ENCODE data around the gene FAM200B. TPM values are rescaled to one million over a fixed set of nuclear protein-coding genes. Genes with fewer than 3 reads are reported as not detected.

The FAM200B gene
- total RNA-seq, 1 donor from 2014 or later = 35.3 TPM

- DNase-seq = no peak
Measured at GRCh38 chr4:15670576-15670975, 11.1 kb upstream of the FAM200B start.

GRCh38 chr4:15672101-15672500 lies 9.5 kb upstream of the FAM200B start:
- DNase-seq (no peak), ATAC-seq (no peak)
- Histone ChIP-seq H3K36me3 (no peaks in the 10 kb centered on the region), H3K4me1 (no peaks in the 10 kb centered on the region), H3K4me3 (no peak overlapping the region), H3K27me3 (ENCODE audit: low read depth) (no peaks in the 10 kb centered on the region), H3K27ac (no peak overlapping the region), H3K9me3 (no peaks in the 10 kb centered on the region)
- TF ChIP-seq CTCF (IDR thresholded peaks at IDR 0.05) = no peak
- intact Hi-C loops (cut with DNase I) = no loop called here

More at GRCh38 chr4:15670576-15670975, 11.1 kb upstream of the FAM200B start:
- intact Hi-C loops (cut with DNase I) = no loop called here
- Histone ChIP-seq H3K4me3 (no peak overlapping the region), H3K4me1 (peaks cover 11% of the 10 kb centered on the region), H3K36me3 (no peaks in the 10 kb centered on the region), H3K27me3 (ENCODE audit: low read depth) (no peaks in the 10 kb centered on the region), H3K9me3 (no peaks in the 10 kb centered on the region), H3K27ac (no peak overlapping the region)
- no peak for ATAC-seq
- TF ChIP-seq CTCF (IDR thresholded peaks at IDR 0.05) = no peak

- Histone ChIP-seq H3K27ac (no peak overlapping the region), H3K27me3 (ENCODE audit: low read depth) (no peaks in the 10 kb centered on the region), H3K4me3 (no peak overlapping the region), H3K9me3 (no peaks in the 10 kb centered on the region), H3K36me3 (no peaks in the 10 kb centered on the region), H3K4me1 (no peaks in the 10 kb centered on the region)
- no peak for DNase-seq
- intact Hi-C loops (cut with DNase I) = no loop called here
- TF ChIP-seq CTCF (IDR thresholded peaks at IDR 0.05) = no peak
- ATAC-seq = no peak
Measured at GRCh38 chr4:15673337-15673736, 8.3 kb upstream of the FAM200B start.

GRCh38 chr4:15674046-15674445 lies 7.6 kb upstream of the FAM200B start:
- no peak overlapping the region for H3K4me3 ChIP-seq
- no peaks in the 10 kb centered on the region for H3K9me3 ChIP-seq
- DNase-seq (no peak), ATAC-seq (no peak)
- TF ChIP-seq CTCF (IDR thresholded peaks at IDR 0.05) = no peak
- intact Hi-C loops (cut with DNase I) = no loop called here
- no peaks in the 10 kb centered on the region for H3K27me3 ChIP-seq (ENCODE audit: low read depth)
- H3K27ac ChIP-seq = no peak overlapping the region
- H3K36me3 ChIP-seq = no peaks in the 10 kb centered on the region
- H3K4me1 ChIP-seq = no peaks in the 10 kb centered on the region

- ATAC-seq (no peak), DNase-seq (no peak)
- Histone ChIP-seq H3K9me3 (no peaks in the 10 kb centered on the region), H3K27ac (no peak overlapping the region), H3K27me3 (ENCODE audit: low read depth) (no peaks in the 10 kb centered on the region), H3K4me3 (no peak overlapping the region), H3K4me1 (no peaks in the 10 kb centered on the region), H3K36me3 (no peaks in the 10 kb centered on the region)
- intact Hi-C loops (cut with DNase I) = no loop called here
- no peak for TF ChIP-seq CTCF (IDR thresholded peaks at IDR 0.05)
Measured at GRCh38 chr4:15674926-15675325, 6.7 kb upstream of the FAM200B start.

- no peak for DNase-seq
- no peak for TF ChIP-seq CTCF (IDR thresholded peaks at IDR 0.05)
- H3K36me3 ChIP-seq = no peaks in the 10 kb centered on the region
- H3K9me3 ChIP-seq = no peaks in the 10 kb centered on the region
- no peak overlapping the region for H3K27ac ChIP-seq
- H3K27me3 ChIP-seq (ENCODE audit: low read depth) = no peaks in the 10 kb centered on the region
- ATAC-seq = no peak
- H3K4me3 ChIP-seq = no peak overlapping the region
- H3K4me1 ChIP-seq = no peaks in the 10 kb centered on the region
- intact Hi-C loops (cut with DNase I) = no loop called here
Measured at GRCh38 chr4:15675356-15675755, 6.3 kb upstream of the FAM200B start.
